NOMO-1 treated with DMSO at 0.1 percent for 48 hours (cell line): Measurements from ENCODE around the gene ITK.
"Not testable (repeated sequence)": the region's sequence is repeated elsewhere in the genome, so short reads cannot be mapped to it uniquely, and the experiment has no call there.

Source experiments
- DNase-seq: peaks from one replicate; lab custom pipeline; 2025; ENCODE audit not compliant: unreplicated experiment; lab: John Stamatoyannopoulos, UW

Gene ITK

DNA sequence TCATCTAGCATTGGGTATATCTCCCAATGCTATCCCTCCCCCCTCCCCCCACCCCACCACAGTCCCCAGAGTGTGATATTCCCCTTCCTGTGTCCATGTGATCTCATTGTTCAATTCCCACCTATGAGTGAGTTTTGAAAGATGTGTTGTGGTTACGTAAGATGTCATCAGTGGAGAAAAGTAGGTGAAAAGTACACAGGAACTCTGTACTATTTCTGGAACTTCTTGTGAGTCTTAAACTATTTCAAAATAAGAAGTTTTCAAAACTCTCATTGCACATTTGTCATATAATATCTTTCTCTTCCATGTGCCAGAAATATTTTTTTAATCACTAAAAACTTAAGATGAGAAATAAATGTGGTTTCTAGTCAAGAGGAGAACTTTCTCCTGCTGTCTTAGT lies 30.0 kb downstream of the ITK start:
- peak; percentile 34 for DNase-seq

DNA sequence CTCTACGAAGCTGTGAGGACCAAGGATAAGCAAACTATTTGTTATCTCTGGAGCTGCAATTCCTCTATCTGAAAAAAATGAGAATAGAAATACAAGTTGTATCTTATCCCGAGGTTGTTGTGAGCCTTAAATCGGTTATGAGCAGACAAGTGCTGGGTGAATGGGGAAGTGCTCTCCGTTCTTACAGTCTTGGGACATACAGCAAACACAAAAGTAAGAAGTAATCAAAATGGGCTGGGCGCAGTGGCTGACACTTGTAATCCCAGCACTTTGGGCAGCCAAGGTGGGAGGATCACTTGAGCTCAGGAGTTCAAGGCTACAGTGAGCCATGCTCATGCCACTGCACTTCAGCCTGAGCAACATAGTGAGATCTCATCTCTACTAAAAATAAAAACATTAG lies 31.7 kb downstream of the ITK start:
- DNase-seq, result peak; percentile 70

DNA sequence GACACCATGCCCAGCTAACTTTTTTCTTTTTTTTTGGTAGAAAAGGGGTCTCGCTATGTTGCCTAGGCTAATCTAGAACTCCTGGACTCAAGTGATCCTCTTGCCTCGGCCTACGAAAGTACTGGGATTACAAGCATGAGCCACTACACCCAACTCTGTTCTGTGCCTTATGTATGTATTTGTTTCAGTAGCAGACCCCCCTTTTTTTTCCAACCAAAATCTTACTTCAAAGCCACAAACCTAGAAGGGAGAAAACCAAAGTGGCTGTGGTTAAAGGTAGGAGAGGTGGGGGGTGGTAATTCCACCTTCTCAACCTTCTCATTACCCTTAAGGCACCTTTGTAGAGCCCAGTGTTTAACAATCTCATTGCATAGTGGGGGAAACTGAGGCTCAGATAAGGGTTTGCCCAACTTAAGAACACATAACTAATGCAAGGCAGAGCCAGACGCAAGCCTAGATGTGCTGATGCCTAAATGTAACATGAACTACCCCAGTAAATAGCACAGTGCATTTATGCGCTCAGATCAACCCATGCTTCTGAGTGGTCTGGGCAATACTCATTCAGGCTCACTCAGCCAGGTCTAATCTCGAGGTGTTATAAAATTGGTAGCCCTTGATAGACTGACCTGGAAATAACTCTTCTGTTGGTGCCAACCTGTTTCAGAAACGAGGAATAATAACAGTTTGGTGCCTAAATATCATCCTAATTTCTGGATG lies 33.0 kb downstream of the ITK start:
- no peak for DNase-seq

DNA sequence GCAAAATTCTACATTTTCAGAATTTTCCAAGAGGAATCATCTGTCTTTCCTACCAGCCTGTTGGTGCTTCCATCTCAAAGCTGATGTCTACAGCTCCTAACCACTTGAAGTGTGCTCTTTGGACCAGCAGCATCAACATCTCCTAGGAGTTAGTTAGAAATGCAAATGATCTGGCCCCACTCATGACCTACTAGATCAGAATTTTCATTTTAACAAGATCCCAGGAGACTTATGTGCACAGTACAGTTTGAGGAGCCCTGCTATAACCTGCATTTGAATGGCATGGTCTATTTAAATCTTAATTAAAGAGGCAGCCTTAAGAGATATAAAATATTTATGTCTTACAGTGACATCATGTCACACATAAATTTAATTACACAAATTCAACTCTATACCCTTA lies 33.8 kb downstream of the ITK start:
- DNase-seq, result no peak

DNA sequence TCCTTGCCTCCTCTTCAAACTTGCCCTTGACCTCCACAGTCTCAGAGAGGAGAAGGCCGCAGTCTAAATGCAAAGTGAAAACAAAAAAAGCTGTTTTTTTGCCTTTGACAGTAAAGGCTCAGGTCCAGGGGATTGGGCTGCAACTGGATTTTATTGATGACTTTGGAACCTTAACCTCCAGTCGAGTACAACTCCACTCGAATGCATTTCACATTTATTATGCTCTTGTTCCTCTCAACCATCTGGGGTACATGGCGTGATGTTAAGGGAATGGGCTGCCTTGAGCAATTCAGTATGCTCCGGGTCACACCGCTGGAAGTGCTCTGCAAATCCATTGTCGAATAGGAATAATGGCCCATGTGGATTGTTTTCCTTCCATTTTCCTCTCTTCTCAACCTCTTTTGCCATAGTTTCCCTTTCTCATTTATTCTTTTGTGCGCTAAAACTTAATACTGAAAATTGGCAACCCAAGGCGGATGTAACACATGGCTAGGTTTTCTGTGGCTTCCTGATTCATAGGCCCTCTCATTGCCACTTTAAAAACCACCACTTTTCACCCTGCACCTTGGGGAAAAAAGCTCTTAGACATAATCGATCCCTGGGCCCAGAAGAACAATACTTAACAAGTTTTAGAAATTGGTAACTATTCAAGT lies 34.3 kb downstream of the ITK start:
- no peak for DNase-seq

DNA sequence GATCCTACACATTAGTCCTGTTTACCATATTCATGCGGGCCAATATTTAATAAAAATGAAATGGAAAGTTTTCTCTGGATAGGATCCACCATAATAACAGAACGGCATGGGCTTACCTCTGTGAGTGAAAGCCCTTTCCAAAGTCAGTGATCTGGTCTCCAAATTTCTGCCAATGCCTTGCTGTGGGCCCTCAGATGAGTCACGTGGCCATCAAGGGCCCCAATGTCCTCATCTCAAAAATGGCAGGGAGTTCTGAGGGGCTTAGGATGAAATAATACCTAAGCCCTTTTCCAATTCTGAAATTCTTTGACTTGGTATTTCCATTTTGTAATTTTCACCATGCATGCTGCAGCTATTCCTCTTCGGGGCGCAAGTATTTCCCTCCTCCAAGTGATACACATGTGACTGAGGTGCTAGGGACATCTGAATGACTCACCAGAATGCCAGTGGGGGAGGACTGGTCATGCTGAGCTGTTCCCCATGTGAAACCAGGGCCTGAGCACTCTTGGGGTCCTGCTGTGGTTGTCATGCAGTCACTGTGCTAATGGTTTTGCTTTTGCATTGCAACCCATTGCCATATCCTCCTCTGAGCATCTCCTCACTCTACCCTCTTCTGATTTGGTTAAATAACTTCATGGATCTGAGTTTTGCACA lies 35.0 kb downstream of the ITK start:
- no peak for DNase-seq

DNA sequence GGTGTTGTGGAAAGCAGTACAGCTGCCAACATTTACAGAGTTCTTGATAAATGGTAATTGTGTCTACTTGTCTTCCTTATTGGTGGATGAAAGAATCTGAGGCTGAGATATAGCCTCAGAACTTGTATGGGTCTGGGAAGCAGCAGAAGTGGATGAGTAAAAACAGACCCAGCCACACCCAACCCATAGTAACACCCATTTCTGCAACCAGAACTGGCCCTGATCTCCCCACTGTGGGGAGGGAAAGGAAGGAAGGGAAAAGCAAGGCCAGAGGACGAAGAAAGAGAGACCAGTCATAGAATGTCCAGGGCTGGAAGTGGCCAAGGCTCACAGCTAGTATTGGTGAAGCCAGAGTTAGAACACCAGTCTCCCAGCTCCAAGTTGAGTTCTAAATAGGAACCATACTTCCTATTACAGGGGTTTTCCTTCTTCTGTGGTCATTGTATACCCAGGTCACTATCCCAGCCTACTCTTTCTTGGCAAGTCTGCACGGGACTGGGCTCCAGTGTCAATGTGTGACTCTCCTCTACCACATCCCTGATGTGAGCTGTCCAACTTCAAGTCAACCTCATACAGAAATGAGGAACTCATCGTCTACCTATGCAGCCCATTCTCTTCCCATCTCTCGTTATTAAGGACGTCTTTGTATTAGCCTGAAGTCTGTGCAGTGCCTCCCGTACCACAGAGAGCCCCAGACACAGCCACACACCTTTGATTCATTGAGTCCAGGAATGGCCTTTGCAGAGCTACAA lies 35.9 kb downstream of the ITK start:
- no peak for DNase-seq

DNA sequence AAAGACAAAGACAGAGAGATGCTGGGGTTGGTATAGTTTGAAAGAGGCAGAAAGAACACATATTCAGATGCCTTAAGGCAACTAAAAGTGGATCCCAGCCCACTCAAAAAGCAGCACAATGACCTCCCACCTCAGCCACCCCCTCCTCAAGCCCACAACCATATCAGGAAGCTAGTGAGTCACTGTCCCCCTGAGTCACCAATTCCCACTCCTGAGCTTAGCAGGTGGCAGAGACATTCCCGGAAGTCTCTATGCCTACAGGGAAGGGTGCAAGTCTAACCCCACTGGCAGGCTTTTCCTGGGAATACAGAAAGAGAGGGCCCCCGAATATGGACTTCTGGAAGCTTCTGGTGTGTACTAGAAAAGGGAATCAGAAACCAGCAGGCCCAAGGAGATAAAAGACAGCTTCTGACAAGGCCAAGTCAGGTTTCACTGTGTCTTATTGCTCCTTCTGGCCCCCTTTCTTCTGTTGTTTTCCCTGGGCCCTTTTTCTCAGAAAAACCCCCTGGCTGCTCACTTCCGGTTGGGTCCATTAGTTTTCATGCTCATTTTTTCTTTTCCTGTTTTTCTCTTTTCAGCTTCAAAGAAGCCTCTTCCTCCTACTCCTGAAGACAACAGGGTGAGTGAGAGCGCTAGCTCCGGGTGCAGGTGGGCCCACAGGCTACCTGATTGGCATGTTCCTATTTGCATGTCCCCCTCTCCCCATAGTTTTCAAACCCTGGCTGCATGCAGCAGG lies 36.8 kb downstream of the ITK start:
- no peak for DNase-seq

DNA sequence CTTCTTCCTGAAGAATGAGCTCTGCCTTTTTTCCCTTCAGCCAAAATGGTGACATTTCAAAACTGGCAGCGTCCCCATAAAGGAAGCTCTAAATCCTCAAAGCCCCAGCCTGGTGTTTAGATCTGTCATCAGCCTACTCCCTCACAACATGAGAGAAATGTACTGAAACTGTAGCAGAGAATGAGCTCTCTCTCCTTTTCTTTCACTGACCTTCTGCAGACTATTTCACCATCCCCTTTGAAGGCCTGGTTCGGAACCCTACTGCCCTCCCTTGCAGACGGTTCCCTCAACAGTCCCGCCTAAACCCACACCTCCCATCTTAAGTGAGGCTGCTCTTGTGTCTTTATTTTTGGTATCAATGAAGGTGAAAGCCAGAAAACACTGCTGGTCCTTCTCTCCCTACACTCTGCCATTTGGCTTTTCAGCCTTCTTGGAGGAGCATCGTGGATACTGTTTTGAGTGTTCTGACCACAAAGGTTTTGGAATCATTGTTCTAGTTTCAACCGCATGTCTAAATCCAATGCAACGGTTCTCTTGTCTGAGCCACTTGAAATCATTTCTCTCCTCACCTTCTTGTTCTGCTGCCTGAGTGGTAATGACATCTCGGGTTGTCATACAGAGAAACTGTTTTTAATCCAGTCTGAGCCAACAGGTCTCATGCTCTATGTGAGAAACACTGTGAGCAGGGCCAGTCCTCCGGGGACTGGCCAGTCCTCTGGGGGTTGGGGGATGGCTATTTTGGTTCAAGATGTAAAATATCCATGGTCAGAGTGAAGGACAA lies 39.0 kb downstream of the ITK start:
- DNase-seq, result no peak

DNA sequence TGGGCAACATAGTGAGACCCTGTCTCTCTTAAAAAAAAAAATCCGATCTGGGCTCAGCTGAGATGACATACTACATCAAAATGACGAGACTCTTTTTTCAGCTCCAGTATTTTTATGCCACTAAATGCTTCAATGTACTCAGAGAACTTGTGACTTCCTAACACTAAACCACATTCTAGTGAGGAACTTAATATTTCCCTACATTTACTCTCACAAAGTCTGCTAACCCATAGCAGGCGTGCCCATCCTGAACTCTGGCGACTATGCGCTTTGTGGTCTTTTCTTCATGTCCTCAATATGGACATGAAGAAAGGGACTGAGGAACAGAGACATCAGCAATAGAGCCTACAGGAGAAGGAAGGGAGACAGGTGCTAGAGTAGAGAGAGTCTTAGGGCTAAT lies 41.3 kb downstream of the ITK start:
- no peak for DNase-seq

DNA sequence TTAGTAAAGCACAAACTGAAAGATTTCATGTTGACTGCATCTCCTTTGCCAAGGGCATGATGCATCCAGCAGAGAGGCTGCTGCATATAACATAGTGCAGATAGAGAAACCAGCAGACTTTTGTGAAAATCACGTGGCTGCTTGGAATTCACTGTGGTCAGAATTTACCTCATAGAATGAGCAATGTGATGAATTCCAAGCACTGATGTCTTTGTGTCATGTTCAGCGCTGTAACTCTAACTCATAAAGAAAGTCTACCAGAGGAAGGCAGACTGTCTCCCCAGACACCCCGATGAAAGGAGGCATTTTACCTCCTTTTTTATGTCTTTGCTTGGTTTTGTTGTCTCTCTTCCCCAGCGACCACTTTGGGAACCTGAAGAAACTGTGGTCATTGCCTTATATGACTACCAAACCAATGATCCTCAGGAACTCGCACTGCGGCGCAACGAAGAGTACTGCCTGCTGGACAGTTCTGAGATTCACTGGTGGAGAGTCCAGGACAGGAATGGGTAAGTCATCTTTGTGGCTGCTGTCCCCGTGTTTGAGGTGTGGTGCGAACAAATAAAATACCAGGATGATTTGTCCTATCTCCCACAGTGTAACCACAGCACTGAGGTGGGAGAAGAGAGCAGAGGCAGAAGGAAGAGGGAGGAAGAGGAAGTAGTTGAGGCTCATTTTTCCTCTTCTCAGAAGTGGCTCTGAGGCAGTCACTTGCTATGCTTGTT lies 42.0 kb downstream of the ITK start:
- DNase-seq, result no peak

DNA sequence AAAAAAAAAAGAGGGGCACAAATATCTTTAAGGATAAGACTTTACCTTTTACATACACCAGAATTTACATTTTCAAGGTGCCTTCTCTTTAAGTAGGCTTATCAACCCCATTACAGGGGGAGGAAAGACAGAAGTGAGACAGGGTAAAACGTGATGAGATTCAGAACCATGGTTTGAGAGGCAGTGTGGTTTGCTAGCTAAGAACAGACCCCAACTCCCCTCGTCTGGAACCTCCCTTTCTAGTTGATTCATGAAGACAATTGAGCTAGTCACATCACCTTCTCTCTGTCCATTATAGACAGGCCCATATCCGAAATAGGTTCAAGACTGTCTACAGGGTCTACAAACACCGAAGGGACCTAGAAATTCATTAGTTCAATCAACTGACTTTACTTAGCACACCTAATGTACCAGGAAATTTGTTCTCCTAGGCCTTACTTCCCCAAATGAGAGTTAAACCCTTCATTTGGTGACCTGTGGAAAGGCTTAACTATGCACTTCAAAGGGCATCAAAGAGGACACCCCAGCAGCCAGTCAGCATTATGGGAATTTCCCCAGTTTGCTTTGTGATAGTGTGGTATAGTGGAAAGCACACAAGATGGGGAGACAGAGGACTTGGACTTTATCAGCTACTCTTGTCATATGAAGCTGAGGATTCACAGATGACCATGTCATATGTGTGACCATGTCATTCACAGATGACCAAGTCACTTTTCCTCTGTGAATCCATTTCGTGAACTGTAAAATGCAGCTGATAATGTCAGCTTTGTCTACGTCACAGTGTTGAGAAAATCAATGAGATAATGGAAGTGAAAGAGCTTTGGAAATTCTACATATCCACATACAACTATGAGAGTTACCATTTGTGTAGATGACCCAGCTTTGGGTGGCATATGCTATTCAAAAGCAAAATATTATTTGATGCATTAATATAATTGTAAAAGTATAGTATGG lies 45.1 kb downstream of the ITK start:
- DNase-seq, result no peak

DNA sequence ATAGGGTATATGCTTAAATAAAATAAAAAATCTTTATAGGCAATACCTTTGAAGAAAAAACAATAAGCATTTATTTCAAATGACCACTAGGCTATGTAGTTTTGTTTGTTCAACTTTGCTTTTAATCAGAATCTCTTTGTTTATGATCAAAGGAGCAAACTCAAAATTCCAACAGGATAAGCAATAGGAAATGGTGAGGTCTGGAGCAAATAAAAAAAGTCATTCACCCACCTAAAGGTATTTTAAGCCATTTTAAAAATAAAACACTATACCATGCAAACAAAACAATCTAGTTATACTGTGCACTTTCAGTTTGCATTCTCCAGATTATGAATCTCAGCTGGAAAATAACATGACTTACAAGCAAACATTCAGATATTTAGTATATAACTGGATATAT lies 50.0 kb downstream of the ITK start:
- no peak for DNase-seq

DNA sequence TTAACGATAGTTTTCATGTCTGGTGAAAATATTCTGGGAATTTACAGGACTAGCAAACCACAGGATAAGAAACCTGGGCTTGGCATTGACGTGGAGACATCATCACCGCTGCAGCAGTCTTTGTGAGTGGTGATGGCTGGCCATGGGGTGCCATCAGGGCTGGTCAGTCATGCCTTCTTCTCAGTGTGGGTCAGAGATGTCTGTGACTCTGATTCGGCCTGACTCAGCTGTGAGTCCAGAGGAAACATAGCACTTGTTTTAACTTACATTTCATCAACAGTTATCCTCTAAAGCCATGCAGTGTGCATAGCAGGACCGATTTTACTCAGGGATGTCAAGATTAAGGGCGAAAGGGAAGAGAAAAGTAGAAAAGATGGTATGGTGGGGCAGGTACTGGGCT lies 52.1 kb downstream of the ITK start:
- no peak for DNase-seq

DNA sequence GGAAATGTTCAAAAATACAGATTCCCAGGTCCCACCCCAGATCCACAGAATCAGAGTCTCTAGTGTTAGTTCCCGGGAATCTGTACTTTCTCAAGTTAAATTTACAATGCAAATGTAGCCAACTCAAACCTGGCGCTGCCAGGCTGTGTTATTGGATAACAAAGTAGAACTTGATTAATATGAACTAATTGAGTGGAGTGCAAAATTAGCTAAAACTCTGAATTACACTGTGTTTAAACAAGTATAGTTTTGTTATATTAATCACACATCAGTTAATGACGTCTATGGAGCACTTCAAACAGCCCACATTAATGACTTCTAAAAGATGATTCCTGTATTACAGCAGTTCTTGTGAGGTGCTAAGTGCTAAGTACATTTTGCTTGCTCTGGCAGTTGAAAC lies 52.9 kb downstream of the ITK start:
- DNase-seq, result no peak

DNA sequence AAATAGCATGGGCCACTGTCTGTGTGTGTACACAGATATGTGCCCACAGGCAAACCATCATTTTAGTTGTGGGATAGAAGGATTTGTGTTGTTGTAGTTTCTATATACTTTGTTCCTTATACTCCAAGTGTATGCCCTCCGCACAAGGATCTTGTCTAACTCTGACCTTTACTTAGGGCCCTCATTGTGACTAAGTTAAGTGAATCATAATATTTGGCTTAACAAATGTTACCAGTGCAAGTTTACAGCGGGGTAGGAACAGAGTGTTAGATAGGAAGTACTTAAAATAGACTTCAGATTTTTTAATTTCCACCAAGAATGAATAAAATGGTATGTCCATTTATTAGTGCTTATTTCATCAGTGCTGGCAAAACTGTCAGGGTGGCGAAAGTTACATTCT lies 55.8 kb downstream of the ITK start:
- DNase-seq, result no peak

DNA sequence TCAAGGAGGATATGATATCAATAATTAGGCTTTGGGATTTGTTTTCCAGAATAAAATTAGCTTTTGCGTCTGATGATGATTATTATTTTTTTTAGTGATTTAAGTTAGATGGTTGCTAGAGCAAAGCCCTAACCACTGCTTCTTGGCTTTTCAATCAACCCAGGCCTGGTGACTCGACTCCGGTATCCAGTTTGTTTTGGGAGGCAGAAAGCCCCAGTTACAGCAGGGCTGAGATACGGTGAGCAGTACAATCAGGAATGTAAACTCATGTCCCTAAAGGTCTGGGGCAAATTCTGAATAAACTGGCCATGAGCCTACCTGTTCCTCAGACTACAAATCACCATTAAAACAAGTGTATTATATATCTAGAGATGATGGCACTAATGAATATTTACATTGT lies 60.8 kb downstream of the ITK start:
- no peak for DNase-seq

DNA sequence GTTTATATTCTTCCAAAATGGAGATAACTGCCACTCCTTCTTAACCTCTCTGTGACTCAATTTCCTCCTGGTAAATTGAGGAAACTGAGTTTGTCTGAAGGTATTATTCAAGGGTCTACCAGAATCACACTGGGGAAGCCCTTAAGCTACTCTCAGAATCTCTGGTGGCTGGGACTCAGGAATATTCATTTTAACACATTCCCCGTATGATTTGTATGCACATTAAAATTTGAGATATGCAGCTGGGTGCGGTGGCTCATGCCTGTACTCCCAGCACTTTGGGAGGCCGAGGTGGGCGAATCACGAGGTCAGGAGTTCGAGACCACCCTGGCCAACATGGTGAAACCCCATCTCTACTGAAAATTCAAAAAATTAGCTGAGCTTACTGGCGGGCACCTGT lies 64.1 kb downstream of the ITK start:
- DNase-seq, result not testable (repeated sequence)

DNA sequence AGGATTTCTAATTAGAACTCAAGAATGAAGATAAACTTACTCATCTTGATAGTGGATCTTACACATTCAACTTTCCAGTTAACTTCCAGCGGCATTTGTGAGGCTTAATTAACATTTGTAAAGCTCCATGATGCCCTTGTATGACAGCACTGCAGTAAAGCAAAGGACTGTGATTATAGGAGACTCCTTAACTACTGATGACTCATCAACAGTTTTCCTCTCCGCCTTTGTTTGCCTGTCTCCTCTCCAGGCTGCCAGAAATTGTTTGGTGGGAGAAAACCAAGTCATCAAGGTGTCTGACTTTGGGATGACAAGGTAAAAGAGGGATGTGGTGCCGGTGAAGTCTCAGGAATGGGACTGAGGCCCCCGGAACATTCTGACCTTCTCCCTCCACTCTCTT lies 64.8 kb downstream of the ITK start:
- no peak for DNase-seq
